ENCODE measurements around the gene VIPR2.
"Not testable (repeated sequence)": the region's sequence is repeated elsewhere in the genome, so short reads cannot be mapped to it uniquely, and the experiment has no call there.

VIPR2 gene

GRCh38 chr7:159092701-159093121, 52.0 kb downstream of the VIPR2 start:
- no peak for DNase-seq (ENCODE audit: low read depth, low spot score)

DNA sequence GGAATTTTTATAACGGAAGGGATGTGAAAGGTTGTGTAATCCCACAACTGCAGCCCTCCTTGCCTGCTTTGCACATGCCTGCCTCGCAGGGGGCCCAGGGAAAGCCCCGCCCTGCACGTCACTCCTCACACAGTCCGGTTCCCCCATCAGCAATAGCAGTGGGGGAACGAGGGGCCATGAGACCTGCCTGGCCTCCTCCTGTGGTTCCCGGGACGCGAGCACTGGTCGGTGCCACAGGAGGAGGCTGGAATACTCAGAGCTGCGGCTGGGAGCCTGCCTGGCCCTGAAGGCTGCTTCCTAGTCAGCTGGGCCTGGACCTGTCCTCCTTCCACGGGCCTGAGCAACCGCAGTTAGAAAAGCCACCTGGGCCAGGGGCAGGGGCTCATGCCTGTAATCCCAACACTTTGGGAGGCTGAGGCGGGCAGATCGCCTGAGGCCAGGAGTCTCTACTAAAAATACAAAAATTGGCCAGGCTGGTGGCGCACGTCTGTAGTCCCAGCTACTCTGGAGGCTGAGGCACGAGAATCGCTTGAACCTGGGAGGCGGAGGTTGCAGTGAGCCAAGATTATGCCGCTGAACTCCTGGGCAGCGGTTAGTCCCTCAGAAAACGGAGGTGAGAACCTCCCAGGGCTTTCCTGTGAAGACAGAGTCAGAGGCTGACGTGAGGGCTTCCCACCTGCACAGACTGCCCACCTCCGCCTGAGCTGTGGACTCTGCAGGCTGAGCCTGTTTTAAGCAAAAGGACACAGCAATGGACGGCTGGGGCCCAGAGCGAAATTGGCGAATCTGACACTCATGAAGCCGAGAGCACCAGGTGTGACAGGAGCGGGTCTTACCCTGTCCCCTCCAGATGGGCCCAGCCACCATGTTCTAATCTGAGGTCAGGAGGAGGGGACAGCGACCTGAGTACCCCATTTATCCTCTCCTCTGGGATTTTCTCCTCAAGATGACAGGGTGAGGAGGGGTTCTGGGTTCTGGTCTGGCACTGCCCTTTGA, 52.9 kb downstream of the VIPR2 start:
- no peak for DNase-seq (ENCODE audit: low read depth, low spot score)

- no peak for DNase-seq (ENCODE audit: low read depth, low spot score)
Observed at GRCh38 chr7:159091041-159091440, 53.6 kb downstream of the VIPR2 start.

- no peak for DNase-seq (ENCODE audit: low read depth, low spot score)
Observed at GRCh38 chr7:159088016-159088865, 56.4 kb downstream of the VIPR2 start.

DNA sequence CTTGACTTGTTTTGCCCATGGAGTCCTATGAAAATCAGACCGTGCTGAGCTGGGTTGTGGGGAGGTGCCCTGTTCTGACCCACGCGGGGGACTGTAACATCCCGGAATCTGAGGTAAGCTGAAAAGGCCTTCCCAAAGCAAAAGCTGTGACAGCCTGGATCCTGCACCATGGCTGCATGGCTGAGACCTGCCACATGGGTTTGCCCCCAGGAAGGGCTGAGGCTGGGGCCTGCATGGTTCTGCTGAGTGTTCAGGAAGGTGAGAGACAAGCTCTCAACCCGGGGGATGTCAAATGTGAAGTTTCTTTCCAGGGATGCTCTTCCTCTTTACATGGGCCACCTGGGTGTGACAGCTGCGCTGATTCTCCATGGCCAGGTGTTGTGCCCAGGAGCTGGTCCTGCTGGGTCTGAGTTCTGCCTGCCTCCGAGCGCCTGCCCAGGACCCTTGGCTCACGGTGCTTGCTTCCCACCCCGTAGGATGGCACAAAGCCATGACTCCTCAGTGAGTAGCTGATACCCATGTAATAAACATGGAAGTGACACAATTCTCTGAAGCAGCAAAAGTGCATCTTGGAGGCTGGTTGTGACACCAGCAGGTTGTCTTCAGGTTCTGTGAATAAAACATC, 58.3 kb downstream of the VIPR2 start:
- DNase-seq (ENCODE audit: low read depth, low spot score) = no peak

GRCh38 chr7:159084069-159084801, 60.4 kb downstream of the VIPR2 start:
- DNase-seq (ENCODE audit: low read depth, low spot score) = no peak

GRCh38 chr7:159083698-159084068, 61.0 kb downstream of the VIPR2 start:
- DNase-seq (ENCODE audit: low read depth, low spot score) = no peak

- DNase-seq (ENCODE audit: low read depth, low spot score) = no peak
Observed at GRCh38 chr7:159083001-159083697, 61.5 kb downstream of the VIPR2 start.

GRCh38 chr7:159082075-159082474, 62.6 kb downstream of the VIPR2 start:
- not testable (repeated sequence) for DNase-seq (ENCODE audit: low read depth, low spot score)

DNA sequence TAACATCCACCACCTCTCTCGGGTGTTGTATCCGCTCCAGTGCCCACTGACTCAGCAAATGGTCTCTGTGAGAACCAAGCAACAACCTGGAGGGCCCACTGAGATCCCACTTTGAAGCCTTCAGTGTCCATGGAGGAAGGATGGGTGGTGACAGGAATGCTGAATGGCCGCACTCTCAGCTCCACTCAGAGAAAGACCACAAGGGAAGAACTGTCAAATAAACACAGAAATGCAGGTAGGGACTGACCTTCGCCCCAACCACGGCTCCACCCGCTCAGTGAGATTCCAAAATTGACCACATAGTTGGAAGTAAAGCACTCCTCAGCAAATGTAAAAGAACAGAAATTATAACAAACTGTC, 65.8 kb downstream of the VIPR2 start:
- no peak for DNase-seq (ENCODE audit: low read depth, low spot score)

- no peak for DNase-seq (ENCODE audit: low read depth, low spot score)
Observed at GRCh38 chr7:159078193-159078910, 66.3 kb downstream of the VIPR2 start.

DNA sequence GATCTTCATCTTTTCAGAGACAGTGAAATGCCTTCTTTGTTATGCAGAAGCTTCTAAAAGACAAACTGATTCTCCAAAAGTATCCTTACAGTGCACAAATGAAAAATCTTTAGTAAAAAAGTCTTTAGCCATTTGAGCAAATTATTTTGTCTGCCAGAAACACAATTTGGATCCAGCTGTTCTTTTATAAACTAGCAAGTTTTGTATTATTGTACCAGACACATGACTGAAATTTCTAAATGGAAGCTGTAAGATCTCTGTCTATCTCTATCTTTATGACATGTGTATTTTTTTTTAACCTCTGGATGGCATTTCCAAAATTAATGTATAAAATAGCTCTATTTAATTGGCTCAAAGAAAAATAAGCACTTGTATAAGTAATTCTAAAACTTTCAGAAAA, 68.3 kb downstream of the VIPR2 start:
- no peak for DNase-seq (ENCODE audit: low read depth, low spot score)

DNA sequence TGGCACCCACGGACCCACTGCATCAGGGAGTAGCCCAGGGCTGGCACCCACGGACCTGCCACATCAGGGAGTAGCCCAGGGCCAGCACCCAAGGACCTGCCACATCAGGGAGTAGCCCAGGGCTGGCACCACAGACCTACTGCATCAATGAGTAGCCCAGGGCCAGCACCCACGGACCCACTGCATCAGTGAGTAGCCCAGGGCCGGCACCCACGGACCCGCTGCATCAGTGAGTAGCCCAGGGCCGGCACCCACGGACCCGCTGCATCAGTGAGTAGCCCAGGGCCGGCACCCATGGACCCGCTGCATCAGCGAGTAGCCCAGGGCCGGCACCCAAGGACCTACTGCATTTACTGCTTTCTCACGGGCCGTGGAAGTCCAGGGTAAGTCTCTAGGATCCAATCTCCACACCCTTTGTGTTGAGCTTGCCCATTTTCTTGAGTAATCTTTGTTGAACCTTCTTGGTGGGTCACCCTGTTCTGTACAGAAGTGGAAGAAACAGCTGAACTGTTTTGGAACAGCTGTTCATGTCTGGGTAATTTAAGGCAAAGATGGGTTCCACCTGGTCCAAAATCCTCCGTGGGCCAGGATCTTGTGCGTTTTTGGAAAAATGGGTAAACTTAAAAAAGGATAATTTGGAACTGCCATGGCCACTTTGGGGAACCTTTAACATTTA, 69.0 kb downstream of the VIPR2 start:
- no peak for DNase-seq (ENCODE audit: low read depth, low spot score)

GRCh38 chr7:159071260-159071659, 73.4 kb downstream of the VIPR2 start:
- DNase-seq (ENCODE audit: low read depth, low spot score) = no peak

DNA sequence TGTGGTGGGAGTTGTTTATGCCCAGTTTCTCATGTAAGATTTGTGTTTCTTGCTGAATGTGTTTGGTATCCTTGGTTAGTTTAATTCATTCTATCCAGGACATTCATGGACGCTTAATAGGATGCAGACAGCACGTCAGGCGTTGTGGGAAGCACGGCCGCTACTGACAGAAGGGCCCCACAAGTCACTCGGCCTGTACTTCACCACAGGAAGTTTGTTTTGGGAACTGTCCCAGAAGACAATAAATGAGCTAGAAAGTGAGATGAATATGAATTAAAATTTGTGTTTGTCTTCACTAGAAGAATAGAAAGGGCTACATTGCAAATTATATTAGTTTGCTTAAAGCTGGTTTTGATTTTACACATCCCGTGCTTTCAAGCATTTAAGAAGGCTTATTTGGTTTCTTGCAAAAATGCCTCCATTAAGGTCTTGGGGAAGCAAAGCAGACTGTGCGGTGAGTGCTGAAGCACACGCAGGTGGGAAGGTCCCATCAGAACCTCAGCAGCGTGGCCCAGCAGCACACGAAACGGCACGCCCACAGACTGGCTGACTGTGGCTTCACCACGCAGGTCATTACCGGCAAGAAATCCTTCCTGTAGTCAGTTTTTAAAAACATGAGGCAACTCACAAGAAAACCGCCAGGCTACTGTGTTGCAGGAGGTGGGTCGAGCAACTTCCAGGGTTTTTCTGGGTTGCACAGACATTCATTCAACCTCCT, 74.1 kb downstream of the VIPR2 start:
- no peak for DNase-seq (ENCODE audit: low read depth, low spot score)

DNA sequence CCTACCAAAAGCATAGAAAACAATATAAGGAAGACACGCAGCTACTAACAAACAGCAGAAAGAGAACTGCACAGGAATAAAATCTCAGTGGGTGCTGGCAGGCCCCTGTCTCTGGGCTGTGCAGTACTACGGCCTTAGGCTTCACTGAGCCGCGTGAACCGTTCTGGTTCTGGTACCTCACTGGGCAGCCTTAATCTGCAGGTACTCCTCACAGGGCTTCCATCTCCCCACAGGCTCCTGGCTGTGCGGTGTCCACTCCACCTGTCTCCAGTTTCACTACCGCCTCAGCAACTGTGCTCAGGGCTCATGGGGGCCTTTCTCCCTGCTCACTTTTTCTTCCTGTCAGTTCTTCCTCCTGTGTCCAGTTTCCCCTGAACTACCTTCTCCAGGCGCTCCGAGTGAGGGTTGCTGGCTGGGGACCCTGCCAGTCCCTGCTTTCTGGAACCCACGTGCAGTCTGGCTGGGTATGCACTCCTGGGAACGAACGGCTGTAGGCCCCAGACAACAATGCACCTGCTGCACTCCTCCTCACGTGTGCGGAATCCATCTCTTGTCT, 75.7 kb downstream of the VIPR2 start:
- DNase-seq (ENCODE audit: low read depth, low spot score) = no peak

- DNase-seq (ENCODE audit: low read depth, low spot score) = no peak
Observed at GRCh38 chr7:159068488-159068811, 76.2 kb downstream of the VIPR2 start.

GRCh38 chr7:159067576-159068487, 76.8 kb downstream of the VIPR2 start:
- no peak for DNase-seq (ENCODE audit: low read depth, low spot score)
